Endothelial cell of umbilical vein (primary cell): ENCODE measurements around the gene OR52N4.

Source experiments
- CTCF ChIP-seq, 2 donors: IDR thresholded peaks; 1 replicate in 1 of 2; 2 replicates in 1 of 2; pipeline ENCODE4 v1.5.1; 2011; ENCODE audit warnings: low read length in 2 of 2, mild to moderate bottlenecking in 2 of 2, moderate library complexity in 2 of 2, control low read depth in 1 of 2, inconsistent platforms in 1 of 2, low read depth in 1 of 2; ENCODE audit not compliant: insufficient read depth in 1 of 2; ENCODE audit errors: extremely low read depth in 1 of 2
- EZH2 ChIP-seq: IDR thresholded peaks from 2 replicates; pipeline ENCODE4 v1.6.1; 2012; ENCODE audit warnings: borderline replicate concordance, low read depth, mild to moderate bottlenecking, moderate library complexity, low read length, inconsistent platforms; ENCODE audit not compliant: severe bottlenecking
- FOS ChIP-seq: IDR thresholded peaks from 2 replicates; pipeline ENCODE4 v1.6.1; 2011; ENCODE audit warnings: mild to moderate bottlenecking, low read length, moderate library complexity, borderline replicate concordance; ENCODE audit not compliant: insufficient read depth
- GATA2 ChIP-seq: IDR thresholded peaks from 2 replicates; pipeline ENCODE4 v1.7.0; 2011; ENCODE audit warnings: low read depth, mild to moderate bottlenecking, moderate library complexity, mixed read lengths, low read length; ENCODE audit not compliant: insufficient read length, insufficient read depth
- JUN ChIP-seq: IDR thresholded peaks from 2 replicates; pipeline ENCODE4 v1.6.1; 2011; ENCODE audit warnings: borderline replicate concordance, low read depth; ENCODE audit not compliant: insufficient read length, insufficient read depth
- MAX ChIP-seq: IDR thresholded peaks from 2 replicates; pipeline ENCODE4 v1.6.1; 2011; ENCODE audit not compliant: insufficient read depth, insufficient read length
- MYC ChIP-seq: IDR thresholded peaks from one replicate; pipeline ENCODE4 v1.6.1; 2011; ENCODE audit warnings: mild to moderate bottlenecking, low read depth, low read length
- POLR2A ChIP-seq: IDR thresholded peaks from 2 replicates; pipeline ENCODE4 v1.6.1; 2012; ENCODE audit warnings: low read depth, mild to moderate bottlenecking, control low read depth, low read length
- POLR2AphosphoS5 ChIP-seq: IDR thresholded peaks from 2 replicates; pipeline ENCODE4 v1.6.1; 2012; ENCODE audit warnings: low read depth, mild to moderate bottlenecking, control low read depth, low read length, moderate library complexity; ENCODE audit not compliant: insufficient read depth

- TF ChIP-seq CTCF (IDR thresholded peaks at IDR 0.05; ENCODE audit: extremely low read depth in 1 of 2, insufficient read depth in 1 of 2, low read depth in 1 of 2, low read length in 2 of 2) (no peak), FOS (no peak), EZH2 (no peak), POLR2A (no peak), POLR2AphosphoS5 (no peak), JUN (no peak), MAX (no peak), GATA2 (no peak), MYC (no peak)
Measured at GRCh38 chr11:5753943-5754342, at the start of gene OR52N4.
